HEK293 (cell line): ENCODE results near the gene VAV2.

Source experiments
- HIC1 ChIP-seq: fragments of 450-650 bp; formaldehyde crosslinking; IDR thresholded peaks from 2 replicates; pipeline ENCODE4 v1.5.1; 2016; ENCODE audit warnings: missing biosample characterization, missing genetic modification characterization
- IKZF3 ChIP-seq: fragments of 450-650 bp; IDR thresholded peaks from 2 replicates; pipeline ENCODE4 v1.5.0; 2018; ENCODE audit warnings: missing biosample characterization, mild to moderate bottlenecking, missing genetic modification characterization, moderate library complexity
- KLF1 ChIP-seq: fragments of 450-650 bp; formaldehyde crosslinking; IDR thresholded peaks from 2 replicates; pipeline ENCODE4 v1.5.1; 2016; ENCODE audit warnings: missing biosample characterization, missing genetic modification characterization
- KLF17 ChIP-seq: fragments of 450-650 bp; formaldehyde crosslinking; IDR thresholded peaks from 2 replicates; pipeline ENCODE4 v1.5.1; 2016; ENCODE audit warnings: missing biosample characterization, missing genetic modification characterization
- KLF7 ChIP-seq: fragments of 450-650 bp; formaldehyde crosslinking; IDR thresholded peaks from 2 replicates; pipeline ENCODE4 v1.5.1; 2016; ENCODE audit warnings: missing biosample characterization, missing genetic modification characterization, borderline replicate concordance
- KLF9 ChIP-seq: fragments of 450-650 bp; formaldehyde crosslinking; IDR thresholded peaks from 2 replicates; pipeline ENCODE4 v1.5.1; 2016; ENCODE audit warnings: missing biosample characterization, missing genetic modification characterization, low read depth
- MZF1 ChIP-seq: fragments of 450-650 bp; formaldehyde crosslinking; IDR thresholded peaks from 2 replicates; pipeline ENCODE4 v1.5.1; 2017; ENCODE audit warnings: missing biosample characterization, missing genetic modification characterization, borderline replicate concordance
- SP2 ChIP-seq: fragments of 450-650 bp; formaldehyde crosslinking; IDR thresholded peaks from 2 replicates; pipeline ENCODE4 v1.5.1; 2016; ENCODE audit warnings: missing biosample characterization, missing genetic modification characterization
- ZBTB20 ChIP-seq: fragments of 450-650 bp; formaldehyde crosslinking; IDR thresholded peaks from 2 replicates; pipeline ENCODE4 v1.5.1; 2016; ENCODE audit warnings: missing biosample characterization, missing genetic modification characterization
- ZBTB21 ChIP-seq: fragments of 450-650 bp; formaldehyde crosslinking; IDR thresholded peaks from 2 replicates; pipeline ENCODE4 v1.5.1; 2017; ENCODE audit warnings: missing biosample characterization, missing genetic modification characterization
- ZBTB48 ChIP-seq: fragments of 450-650 bp; formaldehyde crosslinking; IDR thresholded peaks from 2 replicates; pipeline ENCODE4 v1.5.1; 2016; ENCODE audit warnings: missing biosample characterization, missing genetic modification characterization
- ZBTB8A ChIP-seq: fragments of 450-650 bp; formaldehyde crosslinking; IDR thresholded peaks from 2 replicates; pipeline ENCODE4 v1.5.1; 2016; ENCODE audit warnings: missing biosample characterization, missing genetic modification characterization
- ZNF112 ChIP-seq: fragments of 450-650 bp; formaldehyde crosslinking; IDR thresholded peaks from 2 replicates; pipeline ENCODE4 v1.5.0; 2017; ENCODE audit warnings: missing biosample characterization, missing genetic modification characterization
- ZNF174 ChIP-seq: fragments of 450-650 bp; formaldehyde crosslinking; IDR thresholded peaks from 2 replicates; pipeline ENCODE4 v1.5.0; 2017; ENCODE audit warnings: missing biosample characterization, mild to moderate bottlenecking, missing genetic modification characterization
- ZNF19 ChIP-seq: fragments of 450-650 bp; formaldehyde crosslinking; IDR thresholded peaks from 2 replicates; pipeline ENCODE4; 2016; ENCODE audit warnings: missing biosample characterization, missing genetic modification characterization, low read depth
- ZNF214 ChIP-seq: fragments of 450-650 bp; formaldehyde crosslinking; IDR thresholded peaks from 2 replicates; pipeline ENCODE4 v1.5.1; 2017; ENCODE audit warnings: missing biosample characterization, mild to moderate bottlenecking, missing genetic modification characterization, borderline replicate concordance
- ZNF223 ChIP-seq: fragments of 450-650 bp; formaldehyde crosslinking; IDR thresholded peaks from 2 replicates; pipeline ENCODE4 v1.5.1; 2016; ENCODE audit warnings: missing biosample characterization, missing genetic modification characterization
- ZNF239 ChIP-seq: fragments of 450-650 bp; formaldehyde crosslinking; IDR thresholded peaks from 2 replicates; pipeline ENCODE4 v1.5.1; 2016; ENCODE audit warnings: missing biosample characterization, missing genetic modification characterization
- ZNF302 ChIP-seq: fragments of 450-650 bp; formaldehyde crosslinking; IDR thresholded peaks from 2 replicates; pipeline ENCODE4 v1.5.1; 2016; ENCODE audit warnings: missing biosample characterization, missing genetic modification characterization, low read depth
- ZNF350 ChIP-seq: fragments of 450-650 bp; formaldehyde crosslinking; IDR thresholded peaks from 2 replicates; pipeline ENCODE4 v1.5.0; 2017; ENCODE audit warnings: missing biosample characterization, mild to moderate bottlenecking, missing genetic modification characterization
- ZNF37A ChIP-seq: fragments of 450-650 bp; IDR thresholded peaks from 2 replicates; pipeline ENCODE4 v1.5.1; 2018; ENCODE audit warnings: missing biosample characterization, missing genetic modification characterization
- ZNF398 ChIP-seq: fragments of 450-650 bp; formaldehyde crosslinking; IDR thresholded peaks from 2 replicates; pipeline ENCODE4 v1.5.1; 2017; ENCODE audit warnings: missing biosample characterization, missing genetic modification characterization
- ZNF423 ChIP-seq: fragments of 450-650 bp; formaldehyde crosslinking; IDR thresholded peaks from 2 replicates; pipeline ENCODE4 v1.5.1; 2016; ENCODE audit warnings: missing biosample characterization, missing genetic modification characterization
- ZNF426 ChIP-seq: fragments of 450-650 bp; formaldehyde crosslinking; IDR thresholded peaks from 2 replicates; pipeline ENCODE4 v1.5.1; 2017; ENCODE audit warnings: missing biosample characterization, missing genetic modification characterization, mild to moderate bottlenecking, inconsistent platforms, moderate library complexity
- ZNF488 ChIP-seq: fragments of 450-650 bp; formaldehyde crosslinking; IDR thresholded peaks from 2 replicates; pipeline ENCODE4 v1.5.1; 2016; ENCODE audit warnings: missing biosample characterization, missing genetic modification characterization
- ZNF514 ChIP-seq: fragments of 450-650 bp; formaldehyde crosslinking; IDR thresholded peaks from 2 replicates; pipeline ENCODE4 v1.5.1; 2016; ENCODE audit warnings: missing biosample characterization, missing genetic modification characterization
- ZNF596 ChIP-seq: fragments of 450-650 bp; IDR thresholded peaks from 2 replicates; pipeline ENCODE4 v1.5.0; 2018; ENCODE audit warnings: missing biosample characterization, mild to moderate bottlenecking, missing genetic modification characterization, moderate library complexity
- ZNF624 ChIP-seq: fragments of 450-650 bp; formaldehyde crosslinking; IDR thresholded peaks from 2 replicates; pipeline ENCODE4 v1.5.1; 2017; ENCODE audit warnings: missing biosample characterization, missing genetic modification characterization
- ZNF677 ChIP-seq: fragments of 450-650 bp; IDR thresholded peaks from 2 replicates; pipeline ENCODE4 v1.5.0; 2018; ENCODE audit warnings: missing biosample characterization, mild to moderate bottlenecking, missing genetic modification characterization, moderate library complexity
- ZNF707 ChIP-seq: fragments of 450-650 bp; formaldehyde crosslinking; IDR thresholded peaks from 2 replicates; pipeline ENCODE4 v1.5.1; 2016; ENCODE audit warnings: missing biosample characterization, missing genetic modification characterization
- ZNF837 ChIP-seq: fragments of 450-650 bp; formaldehyde crosslinking; IDR thresholded peaks from 2 replicates; pipeline ENCODE4 v1.5.1; 2016; ENCODE audit warnings: missing biosample characterization, missing genetic modification characterization
- ZSCAN16 ChIP-seq: fragments of 450-650 bp; formaldehyde crosslinking; IDR thresholded peaks from 2 replicates; pipeline ENCODE4 v1.5.1; 2016; ENCODE audit warnings: missing biosample characterization, missing genetic modification characterization

VAV2 gene

GRCh38 chr9:133991964-133992779 lies at the start of gene VAV2 (continued):
- no peak for TF ChIP-seq ZNF223 (tag by site-specific recombination)
- TF ChIP-seq ZNF302 (tag by site-specific recombination), result no peak
- TF ChIP-seq ZBTB21 (tag by site-specific recombination), result no peak
- no peak for TF ChIP-seq ZNF624 (tag by site-specific recombination)
- no peak for TF ChIP-seq KLF1 (tag by site-specific recombination)
- no peak for TF ChIP-seq HIC1 (tag by site-specific recombination)
- TF ChIP-seq ZNF19 (tag by site-specific recombination), result no peak
- TF ChIP-seq ZNF112, result no peak
- TF ChIP-seq ZNF677 (tag by site-specific recombination), result no peak
- no peak for TF ChIP-seq ZNF596 (tag by site-specific recombination)
- no peak for TF ChIP-seq ZNF37A
- TF ChIP-seq ZNF239 (tag by site-specific recombination), result no peak
- no peak for TF ChIP-seq MZF1 (tag by site-specific recombination)
- no peak for TF ChIP-seq ZNF214 (tag by site-specific recombination)
- no peak for TF ChIP-seq KLF7 (tag by site-specific recombination)
- no peak for TF ChIP-seq KLF9
- TF ChIP-seq ZBTB48 (tag by site-specific recombination), result no peak
- peak; percentile 7; the same call in 1 of the 2 replicates for TF ChIP-seq IKZF3 (tag by site-specific recombination)
- TF ChIP-seq ZNF398 (tag by site-specific recombination), result no peak; the same call in 1 of the 2 replicates
- no peak for TF ChIP-seq ZNF514
- TF ChIP-seq KLF17, result peak; percentile 24; the same call in 1 of the 2 replicates
- no peak for TF ChIP-seq ZNF707 (tag by site-specific recombination)
- no peak for TF ChIP-seq ZNF837
- peak; percentile 75 for TF ChIP-seq ZBTB8A (tag by site-specific recombination)
- TF ChIP-seq SP2 (tag by site-specific recombination), result peak; percentile 39
- no peak for TF ChIP-seq ZNF426 (tag by site-specific recombination)
- TF ChIP-seq ZNF174 (tag by site-specific recombination), result no peak
- TF ChIP-seq ZBTB20, result peak; percentile 41; the same call in 1 of the 2 replicates
- TF ChIP-seq ZNF423 (tag by site-specific recombination), result no peak
- TF ChIP-seq ZSCAN16, result no peak
- no peak for TF ChIP-seq ZNF350
- no peak for TF ChIP-seq ZNF488 (tag by site-specific recombination)
